Upper lobe of left lung (tissue), 6 donors: ENCODE data around the gene XKR7. TPM values are rescaled to one million over a fixed set of nuclear protein-coding genes. Genes with fewer than 3 reads are reported as not detected.

ENCODE experiments used
- ATAC-seq, 2 donors: fragments of 200-7000 bp; cut with Tn5 transposase; one replicate each; pipeline ENCODE4 v1.9.1; 2022; ENCODE audit warnings: mild to moderate bottlenecking in 2 of 2, moderate library complexity in 2 of 2; ENCODE audit not compliant: low FRiP score in 2 of 2
- DNase-seq, 2 donors: peaks; one replicate each; pipeline ENCODE4 v3.0.0-alpha.2; 2019 to 2020
- H3K27ac ChIP-seq, 4 donors: fragments of 200-600 bp; sonication (generic); one replicate each; pipeline ENCODE4 v1.5.1; 2016 to 2019
- H3K27me3 ChIP-seq, 4 donors: fragments of 200-600 bp; sonication (generic); one replicate each; pipeline ENCODE4 v1.5.1; 2017 to 2019
- H3K36me3 ChIP-seq, 4 donors: fragments of 200-600 bp; sonication (generic); one replicate each; pipeline ENCODE4 v1.5.1; 2016 to 2019
- H3K4me1 ChIP-seq, 4 donors: fragments of 200-600 bp; sonication (generic); one replicate each; pipeline ENCODE4 v1.5.1; 2018 to 2019
- H3K4me3 ChIP-seq, 4 donors: fragments of 200-600 bp; sonication (generic); one replicate each; pipeline ENCODE4 v1.5.1; 2017 to 2019; ENCODE audit warnings: mild to moderate bottlenecking in 2 of 4, moderate library complexity in 1 of 4
- H3K9me3 ChIP-seq, 4 donors: fragments of 200-600 bp; sonication (generic); one replicate each; pipeline ENCODE4 v1.5.1; 2018 to 2019
- CTCF ChIP-seq, 6 experiments: fragments of 450-650 bp in 4 of 6; fragments of 200-600 bp in 2 of 6; sonication (generic) in 2 of 6; IDR thresholded peaks; one replicate each; pipeline ENCODE4 v1.5.1; 2016 to 2019; ENCODE audit warnings: antibody characterized with exemption in 6 of 6
- EP300 ChIP-seq, 4 donors: sonication (generic); formaldehyde crosslinking; IDR thresholded peaks; one replicate each; pipeline ENCODE4 v1.5.1; 2017; ENCODE audit warnings: antibody characterized with exemption in 4 of 4, control low read depth in 2 of 4
- POLR2A ChIP-seq, 4 donors: fragments of 450-650 bp; IDR thresholded peaks; one replicate each; pipeline ENCODE4 v1.5.1; 2016 to 2017; ENCODE audit warnings: antibody characterized with exemption in 4 of 4, mild to moderate bottlenecking in 2 of 4
- POLR2AphosphoS5 ChIP-seq, 2 donors: sonication (generic); formaldehyde crosslinking; IDR thresholded peaks; one replicate each; pipeline ENCODE4 v1.5.1; 2017; ENCODE audit warnings: antibody characterized with exemption in 2 of 2
- WGBS, 2 donors: methylation state at CpG; one replicate each; pipeline ENCODE4 v1.1.5; 2017 to 2018; 5-methylcytosine and 5-hydroxymethylcytosine counted together
- total RNA-seq, 6 donors: library from RNA; depleted of rRNA in 4 of 6; stranded (reverse); fragments of >200 nt in 4 of 6; gene quantifications; one replicate each; pipeline versions ENCODE4 v1.1.0 to v1.2.1, GENCODE V29; 2016 to 2021
- donor health status: DM: no; HTN: no; CAD: no; lungs with moderate emphysema.
- donor health status: DM: no; HTN: yes; CAD: no; lungs with severe emphysema.

The XKR7 gene
- total RNA-seq, 6 donors from 2014 or later = under 0.01 to 0.07 (median 0.06) TPM; not detected in 3

GRCh38 chr20:31951530-31952453 is 16.2 kb upstream of the XKR7 start, which contains the start of gene PDRG1:
TSS of gene PDRG1 (minus strand) at chr20:31952046. CDS start at chr20:31951961, 85 bp downstream.
- DNase-seq (peak; percentile 96 to 99), ATAC-seq (peak; percentile 98)
- Histone ChIP-seq H3K36me3 (peaks cover 12 to 28% (median 25%) of the 10 kb centered on the region in 4 donors), H3K4me1 (peaks cover 10 to 23% (median 14%) of the 10 kb centered on the region in 4 donors), H3K4me3 (peak within 1 kb of the TSS; percentile 80 to 86 (median 84)), H3K9me3 (peaks cover 0 to 4% (median 0%) of the 10 kb centered on the region in 4 donors), H3K27ac (peak within 1 kb of the TSS; percentile 66 to 84 (median 78)), H3K27me3 (no peaks in the 10 kb centered on the region)
- WGBS, 2 donors = 0 to 1% methylated on average over 17 to 19 of the region's 63 CpGs
- TF ChIP-seq EP300 (IDR thresholded peaks at IDR 0.05) = no peak
- peak; percentile 81 to 98 (median 92) for TF ChIP-seq CTCF (IDR thresholded peaks at IDR 0.05)
- peak; percentile 49 to 90 for TF ChIP-seq POLR2AphosphoS5 (IDR thresholded peaks at IDR 0.05)
- peak in 2 of 4 donors; percentile 24 to 81 for TF ChIP-seq POLR2A (IDR thresholded peaks at IDR 0.05)

- no peak for DNase-seq
- WGBS, 2 donors = 80 to 83% methylated on average over 4 to 6 of the region's 6 CpGs
- H3K27ac ChIP-seq = no peak overlapping the region
- peaks cover 2 to 9% (median 6%) of the 10 kb centered on the region in 4 donors for H3K36me3 ChIP-seq
- no peaks in the 10 kb centered on the region for H3K27me3 ChIP-seq
- peaks cover 10 to 23% (median 14%) of the 10 kb centered on the region in 4 donors for H3K4me1 ChIP-seq
- TF ChIP-seq CTCF (IDR thresholded peaks at IDR 0.05) (no peak), EP300 (IDR thresholded peaks at IDR 0.05) (no peak), POLR2AphosphoS5 (IDR thresholded peaks at IDR 0.05) (no peak), POLR2A (IDR thresholded peaks at IDR 0.05) (no peak)
- ATAC-seq = no peak
- no peak overlapping the region for H3K4me3 ChIP-seq
- no peaks in the 10 kb centered on the region for H3K9me3 ChIP-seq
These were observed 14.3 kb upstream of the XKR7 start for GRCh38 chr20:31953556-31954148.

- Histone ChIP-seq H3K9me3 (no peaks in the 10 kb centered on the region), H3K27ac (no peak overlapping the region), H3K27me3 (no peaks in the 10 kb centered on the region), H3K36me3 (peaks cover 0 to under 1% (median under 1%) of the 10 kb centered on the region in 4 donors), H3K4me1 (peaks cover 10 to 23% (median 14%) of the 10 kb centered on the region in 4 donors), H3K4me3 (no peak overlapping the region)
- WGBS, 2 donors = 76 to 88% methylated on average over 1 of the region's 1 CpG
- no peak for ATAC-seq
- no peak for DNase-seq
- TF ChIP-seq CTCF (IDR thresholded peaks at IDR 0.05) (no peak), EP300 (IDR thresholded peaks at IDR 0.05) (no peak), POLR2A (IDR thresholded peaks at IDR 0.05) (no peak), POLR2AphosphoS5 (IDR thresholded peaks at IDR 0.05) (no peak)
These were observed 13.5 kb upstream of the XKR7 start for GRCh38 chr20:31954500-31954899.

GRCh38 chr20:31956556-31957526 is 11.1 kb upstream of the XKR7 start:
- Histone ChIP-seq H3K36me3 (no peaks in the 10 kb centered on the region), H3K27ac (no peak overlapping the region), H3K4me1 (peaks cover 0 to 5% (median 0%) of the 10 kb centered on the region in 4 donors), H3K27me3 (no peaks in the 10 kb centered on the region), H3K4me3 (no peak overlapping the region), H3K9me3 (no peaks in the 10 kb centered on the region)
- ATAC-seq = no peak
- TF ChIP-seq CTCF (IDR thresholded peaks at IDR 0.05) (no peak), EP300 (IDR thresholded peaks at IDR 0.05) (no peak), POLR2A (IDR thresholded peaks at IDR 0.05) (no peak), POLR2AphosphoS5 (IDR thresholded peaks at IDR 0.05) (no peak)
- WGBS, 2 donors = 48 to 59% methylated on average over 10 to 11 of the region's 11 CpGs
- no peak for DNase-seq
